Ishikawa (cell line): Measurements from ENCODE around the gene MCF2L.

ENCODE experiments used
- CEBPB ChIP-seq: IDR thresholded peaks from 2 replicates; pipeline ENCODE4 v1.6.1; 2012
- CREB1 ChIP-seq: IDR thresholded peaks from 2 replicates; pipeline ENCODE4 v1.6.1; 2012; ENCODE audit warnings: low read depth
- EGR1 ChIP-seq: IDR thresholded peaks from 2 replicates; pipeline ENCODE4 v1.6.1; 2012
- EP300 ChIP-seq: IDR thresholded peaks from 2 replicates; pipeline ENCODE4 v1.6.1; 2012; ENCODE audit warnings: borderline replicate concordance
- FOXM1 ChIP-seq: IDR thresholded peaks from 2 replicates; pipeline ENCODE4 v1.6.1; 2012; ENCODE audit warnings: low read depth, borderline replicate concordance
- NFIC ChIP-seq: IDR thresholded peaks from 2 replicates; pipeline ENCODE4 v1.6.1; 2012
- RAD21 ChIP-seq: IDR thresholded peaks from 2 replicates; pipeline ENCODE4 v1.6.1; 2012; ENCODE audit warnings: low read depth
- REST ChIP-seq: IDR thresholded peaks from 2 replicates; pipeline ENCODE4 v1.6.1; 2012; ENCODE audit warnings: low read depth, mild to moderate bottlenecking
- TAF1 ChIP-seq: IDR thresholded peaks from 2 replicates; pipeline ENCODE4 v1.6.1; 2012; ENCODE audit warnings: low read depth, mild to moderate bottlenecking
- TCF12 ChIP-seq: IDR thresholded peaks from 2 replicates; pipeline ENCODE4 v1.6.1; 2012; ENCODE audit warnings: low read depth
- TEAD4 ChIP-seq: IDR thresholded peaks from 2 replicates; pipeline ENCODE4 v1.6.1; 2012
- YY1 ChIP-seq: IDR thresholded peaks from 2 replicates; pipeline ENCODE4 v1.6.1; 2012; ENCODE audit warnings: low read depth
- ZBTB7A ChIP-seq: IDR thresholded peaks from 2 replicates; pipeline ENCODE4 v1.6.1; 2012; ENCODE audit warnings: low read depth
- TF ChIP-seq, protein P1 (sequence below): IDR thresholded peaks from 2 replicates; pipeline ENCODE4 v1.6.1; 2012
- TF ChIP-seq, protein P2 (sequence below): IDR thresholded peaks from 2 replicates; pipeline ENCODE4 v1.6.1; 2012

MCF2L gene

GRCh38 chr13:113135281-113135760 is 166.3 kb downstream of the MCF2L start:
- no peak for TF ChIP-seq TCF12
- TF ChIP-seq YY1: no peak
- TF ChIP-seq CREB1: no peak
- no peak for TF ChIP-seq CEBPB
- no peak for TF ChIP-seq NFIC
- no peak for TF ChIP-seq ZBTB7A
- TF ChIP-seq REST: no peak

GRCh38 chr13:113137691-113138298 is 168.8 kb downstream of the MCF2L start:
- TF ChIP-seq, protein P1, sequence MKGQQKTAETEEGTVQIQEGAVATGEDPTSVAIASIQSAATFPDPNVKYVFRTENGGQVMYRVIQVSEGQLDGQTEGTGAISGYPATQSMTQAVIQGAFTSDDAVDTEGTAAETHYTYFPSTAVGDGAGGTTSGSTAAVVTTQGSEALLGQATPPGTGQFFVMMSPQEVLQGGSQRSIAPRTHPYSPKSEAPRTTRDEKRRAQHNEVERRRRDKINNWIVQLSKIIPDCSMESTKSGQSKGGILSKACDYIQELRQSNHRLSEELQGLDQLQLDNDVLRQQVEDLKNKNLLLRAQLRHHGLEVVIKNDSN: no peak
- TF ChIP-seq CREB1: no peak
- TF ChIP-seq RAD21: no peak
- TF ChIP-seq EGR1: no peak
- no peak for TF ChIP-seq NFIC
- TF ChIP-seq ZBTB7A: no peak
- TF ChIP-seq FOXM1: no peak
- TF ChIP-seq, protein P2, sequence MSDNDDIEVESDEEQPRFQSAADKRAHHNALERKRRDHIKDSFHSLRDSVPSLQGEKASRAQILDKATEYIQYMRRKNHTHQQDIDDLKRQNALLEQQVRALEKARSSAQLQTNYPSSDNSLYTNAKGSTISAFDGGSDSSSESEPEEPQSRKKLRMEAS: no peak
- no peak for TF ChIP-seq TCF12
- TF ChIP-seq YY1: no peak
- TF ChIP-seq REST: no peak
- TF ChIP-seq TEAD4: no peak
- no peak for TF ChIP-seq CEBPB

DNA sequence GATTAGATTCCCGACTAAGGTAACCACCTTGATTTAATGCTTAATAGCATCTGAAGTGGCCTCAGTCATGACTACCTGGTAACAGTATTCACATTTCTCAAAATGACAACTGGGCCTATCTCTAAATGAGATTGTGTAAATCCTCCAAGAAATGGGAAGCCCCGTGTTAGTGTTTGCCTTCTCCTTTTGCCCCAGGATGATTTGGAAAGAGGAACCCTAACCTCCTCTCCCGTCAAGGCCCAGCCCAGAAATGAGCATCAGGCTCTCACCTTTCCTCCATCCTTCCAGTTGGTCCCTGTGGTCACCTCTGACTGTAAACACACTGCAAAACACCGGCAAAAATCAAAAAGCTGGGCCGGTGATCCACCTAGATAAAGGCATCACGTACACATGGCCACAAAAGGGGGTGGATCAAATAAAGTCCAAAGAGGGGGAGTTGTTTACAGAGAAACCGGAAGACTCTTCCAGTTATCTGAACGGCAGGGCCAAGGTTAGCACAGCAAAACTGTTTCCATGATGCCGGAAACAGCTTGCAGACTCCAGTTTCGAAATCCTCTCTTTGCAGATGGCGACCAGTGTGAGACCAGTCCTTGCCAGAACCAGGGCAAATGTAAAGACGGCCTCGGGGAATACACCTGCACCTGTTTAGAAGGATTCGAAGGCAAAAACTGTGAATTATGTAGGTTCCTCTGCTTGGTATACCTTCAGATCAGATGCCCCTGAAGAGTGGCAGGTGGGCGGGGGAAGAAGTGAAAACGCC is 170.0 kb downstream of the MCF2L start:
- no peak for TF ChIP-seq REST
- TF ChIP-seq, protein P1: no peak
- no peak for TF ChIP-seq TCF12
- TF ChIP-seq TEAD4: no peak
- no peak for TF ChIP-seq EP300
- no peak for TF ChIP-seq RAD21
- no peak for TF ChIP-seq FOXM1
- TF ChIP-seq YY1: no peak

DNA sequence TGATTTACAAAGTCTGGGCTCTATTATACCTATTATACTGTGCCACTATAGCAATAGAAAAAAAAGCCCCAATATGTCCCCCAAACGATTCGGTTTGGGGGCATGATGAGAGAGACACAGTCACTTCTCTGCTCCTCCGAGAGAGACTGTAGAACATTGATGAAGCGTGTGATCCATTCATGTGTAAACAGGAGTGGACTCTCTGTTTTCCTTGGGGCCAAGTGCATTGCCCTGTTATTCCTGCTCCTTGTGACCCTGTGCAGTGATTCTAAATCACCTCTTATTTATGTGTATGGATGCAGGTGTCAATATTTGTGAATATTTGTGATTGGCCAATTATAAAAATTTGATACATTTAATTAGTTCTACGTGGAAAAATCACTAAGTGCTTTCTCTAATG is 170.6 kb downstream of the MCF2L start:
- TF ChIP-seq, protein P1: no peak
- TF ChIP-seq CEBPB (no peak), REST (no peak), CREB1 (no peak), TCF12 (no peak), EP300 (no peak), YY1 (no peak), TEAD4 (no peak), TAF1 (no peak), NFIC (no peak), EGR1 (no peak), RAD21 (no peak), ZBTB7A (no peak), FOXM1 (no peak)
- TF ChIP-seq, protein P2: no peak
